Measurements from ENCODE around the gene CCDC92B.

DNA sequence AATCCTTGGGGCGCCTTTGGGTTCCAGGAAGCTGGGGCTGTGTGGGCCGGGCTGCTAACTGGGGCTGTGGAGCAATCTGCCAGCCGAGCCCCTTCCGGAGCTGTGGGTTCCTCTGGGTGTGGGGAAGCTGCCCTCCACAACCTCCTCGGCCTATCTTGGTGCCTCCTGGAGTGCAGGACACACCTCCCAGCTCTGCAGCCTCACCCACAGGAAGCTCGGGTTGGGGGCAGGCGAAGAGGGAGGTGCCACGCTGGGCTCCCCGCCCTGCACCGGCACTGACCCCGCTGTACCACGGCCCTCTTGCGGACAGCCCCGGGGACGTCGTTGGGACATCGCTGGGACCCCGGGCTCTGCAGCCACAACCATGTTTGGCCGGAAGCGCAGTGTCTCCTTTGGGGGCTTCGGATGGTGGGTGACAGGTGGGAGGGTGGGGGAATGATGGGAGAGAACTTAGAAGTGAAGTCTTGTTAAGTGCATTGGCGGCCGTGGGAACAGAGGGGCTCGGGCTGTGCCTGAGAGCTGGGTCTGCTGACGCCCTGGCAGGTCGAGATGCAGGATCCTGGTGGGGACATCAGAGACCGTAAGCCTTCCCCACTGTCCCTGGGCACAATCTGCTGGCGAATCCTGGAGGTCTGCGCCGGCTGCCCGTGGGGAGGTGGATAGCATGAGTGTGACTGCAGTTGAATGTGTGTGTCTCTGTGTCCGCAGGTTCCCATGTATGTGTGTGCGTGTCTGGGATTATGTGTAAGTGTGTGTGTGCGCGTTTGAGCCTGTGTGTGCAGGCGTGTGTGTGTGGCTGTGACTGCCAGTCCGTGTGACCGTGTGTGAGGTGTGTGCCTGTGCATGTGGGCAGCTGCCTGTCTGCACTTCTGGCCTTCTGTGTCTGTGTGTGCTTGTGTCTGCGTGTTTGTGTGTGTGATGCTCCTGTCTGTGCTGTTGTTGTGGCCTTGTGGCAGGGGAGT, 47.0 kb upstream of the CCDC92B start, which contains the start of gene RAP1GAP2:
- no peak for TF ChIP-seq MXI1 (IDR thresholded peaks at IDR 0.05; ENCODE audit: low read depth, low read length)
- TF ChIP-seq ZNF778 (CRISPR knock-in tag; IDR thresholded peaks at IDR 0.05): no peak
- TF ChIP-seq, protein P1, sequence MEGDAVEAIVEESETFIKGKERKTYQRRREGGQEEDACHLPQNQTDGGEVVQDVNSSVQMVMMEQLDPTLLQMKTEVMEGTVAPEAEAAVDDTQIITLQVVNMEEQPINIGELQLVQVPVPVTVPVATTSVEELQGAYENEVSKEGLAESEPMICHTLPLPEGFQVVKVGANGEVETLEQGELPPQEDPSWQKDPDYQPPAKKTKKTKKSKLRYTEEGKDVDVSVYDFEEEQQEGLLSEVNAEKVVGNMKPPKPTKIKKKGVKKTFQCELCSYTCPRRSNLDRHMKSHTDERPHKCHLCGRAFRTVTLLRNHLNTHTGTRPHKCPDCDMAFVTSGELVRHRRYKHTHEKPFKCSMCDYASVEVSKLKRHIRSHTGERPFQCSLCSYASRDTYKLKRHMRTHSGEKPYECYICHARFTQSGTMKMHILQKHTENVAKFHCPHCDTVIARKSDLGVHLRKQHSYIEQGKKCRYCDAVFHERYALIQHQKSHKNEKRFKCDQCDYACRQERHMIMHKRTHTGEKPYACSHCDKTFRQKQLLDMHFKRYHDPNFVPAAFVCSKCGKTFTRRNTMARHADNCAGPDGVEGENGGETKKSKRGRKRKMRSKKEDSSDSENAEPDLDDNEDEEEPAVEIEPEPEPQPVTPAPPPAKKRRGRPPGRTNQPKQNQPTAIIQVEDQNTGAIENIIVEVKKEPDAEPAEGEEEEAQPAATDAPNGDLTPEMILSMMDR (IDR thresholded peaks at IDR 0.05 in 2 of 3, conservative IDR thresholded peaks at IDR 0.05 in 1 of 3; ENCODE audit: insufficient read depth in 2 of 3, low read depth in 1 of 3, low read length in 3 of 3): no peak
- no peak for TF ChIP-seq TAF1 (IDR thresholded peaks at IDR 0.05; ENCODE audit: control insufficient read depth, extremely low read depth, insufficient read depth, low read length, severe bottlenecking)
- TF ChIP-seq BCOR (IDR thresholded peaks at IDR 0.05): no peak
- TF ChIP-seq SRSF3 (IDR thresholded peaks at IDR 0.05; ENCODE audit: insufficient read depth, low read length): no peak
- TF ChIP-seq, protein P2, sequence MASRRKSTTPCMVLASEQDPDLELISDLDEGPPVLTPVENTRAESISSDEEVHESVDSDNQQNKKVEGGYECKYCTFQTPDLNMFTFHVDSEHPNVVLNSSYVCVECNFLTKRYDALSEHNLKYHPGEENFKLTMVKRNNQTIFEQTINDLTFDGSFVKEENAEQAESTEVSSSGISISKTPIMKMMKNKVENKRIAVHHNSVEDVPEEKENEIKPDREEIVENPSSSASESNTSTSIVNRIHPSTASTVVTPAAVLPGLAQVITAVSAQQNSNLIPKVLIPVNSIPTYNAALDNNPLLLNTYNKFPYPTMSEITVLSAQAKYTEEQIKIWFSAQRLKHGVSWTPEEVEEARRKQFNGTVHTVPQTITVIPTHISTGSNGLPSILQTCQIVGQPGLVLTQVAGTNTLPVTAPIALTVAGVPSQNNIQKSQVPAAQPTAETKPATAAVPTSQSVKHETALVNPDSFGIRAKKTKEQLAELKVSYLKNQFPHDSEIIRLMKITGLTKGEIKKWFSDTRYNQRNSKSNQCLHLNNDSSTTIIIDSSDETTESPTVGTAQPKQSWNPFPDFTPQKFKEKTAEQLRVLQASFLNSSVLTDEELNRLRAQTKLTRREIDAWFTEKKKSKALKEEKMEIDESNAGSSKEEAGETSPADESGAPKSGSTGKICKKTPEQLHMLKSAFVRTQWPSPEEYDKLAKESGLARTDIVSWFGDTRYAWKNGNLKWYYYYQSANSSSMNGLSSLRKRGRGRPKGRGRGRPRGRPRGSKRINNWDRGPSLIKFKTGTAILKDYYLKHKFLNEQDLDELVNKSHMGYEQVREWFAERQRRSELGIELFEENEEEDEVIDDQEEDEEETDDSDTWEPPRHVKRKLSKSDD (conservative IDR thresholded peaks at IDR 0.05; ENCODE audit: low read length): no peak
- TF ChIP-seq, protein P3, sequence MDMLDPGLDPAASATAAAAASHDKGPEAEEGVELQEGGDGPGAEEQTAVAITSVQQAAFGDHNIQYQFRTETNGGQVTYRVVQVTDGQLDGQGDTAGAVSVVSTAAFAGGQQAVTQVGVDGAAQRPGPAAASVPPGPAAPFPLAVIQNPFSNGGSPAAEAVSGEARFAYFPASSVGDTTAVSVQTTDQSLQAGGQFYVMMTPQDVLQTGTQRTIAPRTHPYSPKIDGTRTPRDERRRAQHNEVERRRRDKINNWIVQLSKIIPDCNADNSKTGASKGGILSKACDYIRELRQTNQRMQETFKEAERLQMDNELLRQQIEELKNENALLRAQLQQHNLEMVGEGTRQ (CRISPR knock-in tag; IDR thresholded peaks at IDR 0.05): no peak
- TF ChIP-seq CEBPB (tag; IDR thresholded peaks at IDR 0.05): no peak
- no peak for TF ChIP-seq RAD21 (CRISPR knock-in tag; conservative IDR thresholded peaks at IDR 0.05 in 1 of 2, IDR thresholded peaks at IDR 0.05 in 1 of 2)
- TF ChIP-seq, protein P4, sequence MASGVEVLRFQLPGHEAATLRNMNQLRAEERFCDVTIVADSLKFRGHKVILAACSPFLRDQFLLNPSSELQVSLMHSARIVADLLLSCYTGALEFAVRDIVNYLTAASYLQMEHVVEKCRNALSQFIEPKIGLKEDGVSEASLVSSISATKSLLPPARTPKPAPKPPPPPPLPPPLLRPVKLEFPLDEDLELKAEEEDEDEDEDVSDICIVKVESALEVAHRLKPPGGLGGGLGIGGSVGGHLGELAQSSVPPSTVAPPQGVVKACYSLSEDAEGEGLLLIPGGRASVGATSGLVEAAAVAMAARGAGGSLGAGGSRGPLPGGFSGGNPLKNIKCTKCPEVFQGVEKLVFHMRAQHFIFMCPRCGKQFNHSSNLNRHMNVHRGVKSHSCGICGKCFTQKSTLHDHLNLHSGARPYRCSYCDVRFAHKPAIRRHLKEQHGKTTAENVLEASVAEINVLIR (CRISPR knock-in tag; IDR thresholded peaks at IDR 0.05): no peak
- TF ChIP-seq ATF7 (IDR thresholded peaks at IDR 0.05): no peak
- TF ChIP-seq GTF2F1 (IDR thresholded peaks at IDR 0.05; ENCODE audit: low read depth, low read length): no peak
